Aortic smooth muscle cell (primary cell): Measurements from ENCODE around the gene RSU1. TPM values are rescaled to one million over a fixed set of nuclear protein-coding genes. Genes with fewer than 3 reads are reported as not detected.

Experiments used
- total RNA-seq: library from RNA; depleted of rRNA; stranded (reverse); fragments of >200 nt; gene quantifications from 2 replicates; pipeline ENCODE4 v1.2.3, GENCODE V29; 2014

RSU1 gene
- total RNA-seq, result 69.1 and 102 TPM in 2 replicates

GRCh38 chr10:16817125-16818019 is at the start of gene RSU1:
Gene RSU1 (minus strand): TSS chr10:16817424. CDS start chr10:16817081, 343 bp downstream.

